Measurements from ENCODE around the gene SIRT7.

The SIRT7 gene

DNA sequence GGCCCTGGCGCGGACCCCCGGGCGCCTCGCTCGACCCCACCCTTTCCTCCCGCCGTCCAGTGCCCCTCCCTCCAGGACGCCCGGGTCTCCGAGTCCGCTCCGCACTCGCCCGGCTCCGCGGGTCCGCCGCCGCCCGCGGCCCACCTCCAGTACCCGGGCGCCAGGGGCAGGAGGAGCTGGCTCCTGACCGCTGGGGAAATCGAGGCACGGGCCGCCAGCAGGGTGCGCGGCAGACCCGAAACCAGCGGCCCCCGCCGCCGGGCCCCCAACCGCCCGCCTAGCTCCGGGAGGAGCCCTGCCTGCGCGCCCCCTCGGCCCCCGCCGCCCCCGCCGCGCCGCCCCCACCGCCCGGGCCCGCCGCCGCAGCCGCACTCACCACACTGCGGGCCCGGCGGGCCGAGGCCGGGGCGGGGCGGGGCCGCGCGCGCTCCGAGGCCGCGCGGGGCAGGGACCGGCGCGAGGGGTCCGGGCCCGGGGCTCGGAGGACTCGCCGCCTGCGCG lies 9.2 kb upstream of the SIRT7 start:
- DNase-seq (ENCODE audit: low read depth) = no peak
- TF ChIP-seq, protein P1, sequence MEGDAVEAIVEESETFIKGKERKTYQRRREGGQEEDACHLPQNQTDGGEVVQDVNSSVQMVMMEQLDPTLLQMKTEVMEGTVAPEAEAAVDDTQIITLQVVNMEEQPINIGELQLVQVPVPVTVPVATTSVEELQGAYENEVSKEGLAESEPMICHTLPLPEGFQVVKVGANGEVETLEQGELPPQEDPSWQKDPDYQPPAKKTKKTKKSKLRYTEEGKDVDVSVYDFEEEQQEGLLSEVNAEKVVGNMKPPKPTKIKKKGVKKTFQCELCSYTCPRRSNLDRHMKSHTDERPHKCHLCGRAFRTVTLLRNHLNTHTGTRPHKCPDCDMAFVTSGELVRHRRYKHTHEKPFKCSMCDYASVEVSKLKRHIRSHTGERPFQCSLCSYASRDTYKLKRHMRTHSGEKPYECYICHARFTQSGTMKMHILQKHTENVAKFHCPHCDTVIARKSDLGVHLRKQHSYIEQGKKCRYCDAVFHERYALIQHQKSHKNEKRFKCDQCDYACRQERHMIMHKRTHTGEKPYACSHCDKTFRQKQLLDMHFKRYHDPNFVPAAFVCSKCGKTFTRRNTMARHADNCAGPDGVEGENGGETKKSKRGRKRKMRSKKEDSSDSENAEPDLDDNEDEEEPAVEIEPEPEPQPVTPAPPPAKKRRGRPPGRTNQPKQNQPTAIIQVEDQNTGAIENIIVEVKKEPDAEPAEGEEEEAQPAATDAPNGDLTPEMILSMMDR (IDR thresholded peaks at IDR 0.05; ENCODE audit: low read depth, low read length, missing control alignments) = no peak
- peak overlapping the region; percentile 61 for H3K4me3 ChIP-seq (ENCODE audit: low read depth, low read length)

DNA sequence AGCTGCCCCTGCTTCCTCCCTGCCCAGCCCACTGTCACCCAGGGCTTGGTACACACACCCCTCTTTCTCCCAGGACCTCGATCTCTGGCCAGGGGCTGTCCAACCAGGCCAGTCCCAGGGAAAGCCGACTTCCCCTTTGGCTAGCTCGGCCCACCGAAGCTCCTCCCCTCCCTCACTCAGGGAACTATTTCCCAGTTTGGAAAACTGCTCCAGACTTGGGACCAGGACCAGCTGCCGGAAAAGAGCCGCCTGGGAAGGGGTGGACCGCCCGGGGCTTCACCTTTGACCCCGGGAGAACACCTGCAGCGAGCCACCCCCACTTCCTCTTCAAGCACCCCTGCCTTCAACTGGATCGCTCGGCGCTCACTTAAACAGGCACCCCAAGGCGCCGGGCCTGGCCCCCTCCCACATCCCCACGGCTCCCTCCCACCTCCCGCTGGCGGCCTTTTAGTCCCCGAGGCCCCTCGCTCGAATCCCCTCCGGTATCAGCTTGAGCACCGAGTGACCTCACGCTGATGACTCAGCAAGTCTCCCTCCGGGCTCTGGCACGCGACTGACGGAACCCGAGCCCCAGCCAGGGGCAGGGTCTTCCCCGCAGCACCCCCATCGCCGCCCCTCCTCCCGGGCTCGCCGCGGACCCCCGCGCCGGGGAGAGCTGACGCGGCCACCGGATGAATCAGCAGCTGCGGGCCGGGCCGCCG lies 8.6 kb upstream of the SIRT7 start:
- TF ChIP-seq, protein P1 (IDR thresholded peaks at IDR 0.05; ENCODE audit: low read depth, low read length, missing control alignments) = no peak
- peak overlapping the region; percentile 61 for H3K4me3 ChIP-seq (ENCODE audit: low read depth, low read length)
- no peak for DNase-seq (ENCODE audit: low read depth)

DNA sequence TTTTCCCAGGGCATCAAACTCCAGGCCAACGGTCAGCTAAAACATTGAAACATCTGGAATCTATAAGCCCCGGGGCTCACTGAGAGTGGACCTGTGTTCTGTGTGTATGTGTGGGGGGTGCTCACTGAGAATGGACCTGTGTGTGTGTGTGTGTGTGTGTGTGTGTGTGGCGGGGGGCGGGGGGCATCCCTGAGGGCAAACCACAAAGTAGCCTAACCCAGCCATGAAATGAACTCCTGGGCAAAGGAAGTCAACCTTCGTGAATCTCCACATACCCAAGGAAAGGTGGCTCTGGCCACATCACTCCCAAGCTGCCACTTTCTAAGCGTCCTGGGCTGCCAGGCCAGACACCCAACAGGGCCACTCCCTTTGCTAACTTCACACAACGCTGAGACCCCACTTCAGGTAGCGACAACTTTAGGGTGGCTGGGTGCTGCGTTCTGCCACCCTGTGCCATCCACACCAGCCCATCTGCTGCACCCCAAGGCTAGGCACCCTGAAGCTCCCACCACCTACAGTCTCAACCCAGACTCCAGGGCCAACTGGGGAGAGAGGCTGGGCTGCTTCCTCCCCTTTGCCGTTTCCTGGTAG lies 8.0 kb upstream of the SIRT7 start:
- H3K4me3 ChIP-seq (ENCODE audit: low read depth, low read length) = peak overlapping the region; percentile 61
- DNase-seq (ENCODE audit: low read depth) = no peak
- TF ChIP-seq, protein P1 (IDR thresholded peaks at IDR 0.05; ENCODE audit: low read depth, low read length, missing control alignments) = no peak

DNA sequence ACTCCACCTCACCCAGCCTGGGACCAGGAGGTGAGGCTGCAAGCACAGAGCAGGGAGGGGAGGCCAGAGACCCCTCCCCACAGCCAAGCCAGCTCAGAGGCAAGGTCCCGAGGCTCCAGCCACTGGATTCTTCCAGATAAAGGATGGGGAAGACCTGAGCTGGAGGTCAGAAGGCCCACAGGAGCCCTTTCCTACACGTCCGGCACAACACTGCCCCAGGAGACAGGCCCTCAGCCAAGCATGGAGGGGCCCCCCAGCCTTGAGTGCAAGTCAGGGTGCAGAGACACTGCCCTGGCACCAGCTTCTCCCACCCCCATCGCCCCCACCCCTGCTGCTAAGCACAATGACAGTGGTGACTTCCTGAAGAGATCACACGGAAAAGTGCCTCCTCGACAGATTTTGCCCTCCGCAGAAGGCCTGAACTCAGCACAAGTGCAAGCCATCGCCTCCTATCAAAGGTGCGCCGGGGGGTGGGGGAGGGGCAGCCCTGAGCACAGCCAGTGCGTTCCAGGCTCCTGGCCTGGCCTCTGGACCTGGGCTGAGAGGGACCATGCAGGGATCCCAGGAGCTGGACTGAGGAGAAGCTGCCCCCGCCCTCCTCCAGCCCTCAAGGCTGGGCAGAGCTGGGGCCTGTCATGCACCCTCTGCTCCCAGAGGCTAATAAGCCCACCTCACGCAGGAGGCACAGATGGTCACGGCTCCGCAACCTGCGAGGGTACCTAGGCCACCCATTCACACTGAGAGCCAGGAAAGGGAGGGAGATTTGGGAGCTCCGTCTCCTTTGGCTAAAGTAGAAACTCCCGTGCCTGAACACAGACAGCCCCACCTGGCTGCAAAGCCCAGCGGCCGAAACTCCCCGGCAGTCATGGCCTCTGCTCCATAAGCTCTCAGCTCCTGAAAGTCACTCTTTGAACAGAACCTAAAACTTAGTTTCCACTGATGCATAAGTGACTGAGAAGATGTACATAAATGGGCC lies 6.9 kb upstream of the SIRT7 start:
- no peak overlapping the region for H3K4me3 ChIP-seq (ENCODE audit: low read depth, low read length)
- TF ChIP-seq, protein P1 (IDR thresholded peaks at IDR 0.05; ENCODE audit: low read depth, low read length, missing control alignments) = no peak
- no peak for DNase-seq (ENCODE audit: low read depth)

DNA sequence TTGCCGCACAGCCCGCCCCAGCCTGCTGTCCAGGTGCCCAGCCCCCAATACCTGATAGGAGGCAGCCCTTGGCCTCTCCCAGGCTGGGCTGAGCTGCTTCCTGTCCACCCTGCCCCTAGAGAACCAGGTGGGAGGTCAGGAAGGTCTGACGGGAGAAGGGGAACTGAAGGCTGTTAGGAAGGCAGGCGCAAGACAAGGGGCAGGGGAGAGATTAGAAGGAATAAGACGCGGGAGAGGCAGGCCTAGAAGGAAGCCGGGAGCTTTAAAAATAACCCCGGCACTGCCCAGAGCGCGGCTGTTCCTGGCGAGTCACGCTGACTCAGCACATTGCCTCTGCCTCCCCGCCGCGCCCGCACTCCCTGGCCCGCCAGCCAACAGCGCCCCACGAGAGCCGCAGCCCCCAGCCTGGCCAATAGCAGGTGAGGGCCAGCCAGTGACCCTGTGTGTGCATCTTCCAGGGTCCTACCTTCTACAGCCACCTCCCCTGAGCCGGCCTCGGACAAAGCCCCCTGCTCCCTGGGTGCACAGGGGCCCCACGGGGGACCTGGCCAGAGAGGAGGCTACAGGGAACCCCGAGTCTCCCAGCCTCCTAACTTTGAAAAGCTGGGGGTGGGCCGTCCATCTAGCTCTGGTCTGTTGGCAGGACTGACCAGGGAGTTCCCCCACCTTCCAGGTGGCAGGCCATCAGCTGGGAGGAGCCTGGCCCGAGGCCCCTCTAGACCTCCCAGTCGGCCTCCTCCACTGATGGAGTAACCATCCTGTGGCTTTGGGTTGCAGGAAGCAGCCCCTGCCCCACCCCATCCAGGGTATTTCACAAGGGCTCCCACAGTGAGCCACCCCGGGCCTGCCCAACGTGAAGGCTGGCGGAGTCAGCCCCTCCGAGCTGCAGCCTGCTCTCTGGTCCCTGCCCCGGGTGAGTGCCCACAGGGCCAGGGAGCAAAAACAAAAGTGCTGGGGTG lies 5.6 kb upstream of the SIRT7 start:
- no peak for DNase-seq (ENCODE audit: low read depth)
- TF ChIP-seq, protein P1 (IDR thresholded peaks at IDR 0.05; ENCODE audit: low read depth, low read length, missing control alignments) = no peak
- no peak overlapping the region for H3K4me3 ChIP-seq (ENCODE audit: low read depth, low read length)

All from GM12864 (cell line).